Measurements from ENCODE around the gene HMGN1.
"Not testable (repeated sequence)": the region's sequence is repeated elsewhere in the genome, so short reads cannot be mapped to it uniquely, and the experiment has no call there.

HMGN1 gene, protein sequence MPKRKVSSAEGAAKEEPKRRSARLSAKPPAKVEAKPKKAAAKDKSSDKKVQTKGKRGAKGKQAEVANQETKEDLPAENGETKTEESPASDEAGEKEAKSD

DNA sequence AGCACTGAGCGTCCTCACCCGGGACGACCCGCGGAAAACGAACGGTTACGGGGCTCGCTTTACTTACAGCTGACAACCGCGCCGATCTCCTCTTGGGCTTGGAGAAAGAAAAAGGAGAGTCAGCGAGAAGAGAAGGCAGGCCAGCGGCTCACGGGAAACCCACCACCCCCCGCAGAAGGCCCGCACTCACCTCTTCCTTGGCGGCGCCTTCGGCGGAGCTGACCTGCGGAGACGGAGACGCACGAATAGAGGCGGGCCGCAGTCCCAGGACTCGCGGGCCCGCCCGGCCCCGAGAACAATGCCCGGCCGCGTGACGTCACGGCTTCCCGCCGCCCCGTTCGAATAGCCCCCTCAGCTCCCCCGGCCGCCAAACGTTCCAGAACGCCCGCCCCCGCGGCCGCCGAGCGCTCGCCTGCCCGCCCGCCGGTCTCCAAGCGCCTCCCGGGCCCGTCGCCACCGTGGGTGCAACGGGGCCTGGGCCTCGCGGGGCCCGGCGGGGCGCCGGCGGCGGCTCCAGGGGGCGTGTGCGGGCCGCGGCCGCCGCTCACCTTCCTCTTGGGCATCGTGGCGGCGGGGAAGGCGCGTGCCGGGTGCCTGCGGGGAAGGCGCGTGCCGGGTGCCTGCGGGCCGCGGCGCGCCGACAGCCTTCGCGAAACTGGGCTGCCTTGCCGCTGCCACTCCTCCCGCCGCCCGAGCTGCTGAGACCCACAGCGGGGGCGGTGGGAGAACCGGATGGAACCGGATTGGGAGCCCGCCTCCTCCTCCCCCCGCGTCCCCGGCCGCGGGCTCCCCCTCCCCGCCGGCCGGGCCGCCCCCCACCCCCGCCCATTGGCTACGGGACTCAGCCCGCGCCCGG is at the start of gene HMGN1:
TSS of gene HMGN1 (minus strand) at position 734 of the 856 bp plus-strand sequence. CDS start at position 563, 171 bp downstream.
- in situ Hi-C loops (cut with MboI; ENCODE audit: low sequenced_read_pairs), result no loop called here

DNA sequence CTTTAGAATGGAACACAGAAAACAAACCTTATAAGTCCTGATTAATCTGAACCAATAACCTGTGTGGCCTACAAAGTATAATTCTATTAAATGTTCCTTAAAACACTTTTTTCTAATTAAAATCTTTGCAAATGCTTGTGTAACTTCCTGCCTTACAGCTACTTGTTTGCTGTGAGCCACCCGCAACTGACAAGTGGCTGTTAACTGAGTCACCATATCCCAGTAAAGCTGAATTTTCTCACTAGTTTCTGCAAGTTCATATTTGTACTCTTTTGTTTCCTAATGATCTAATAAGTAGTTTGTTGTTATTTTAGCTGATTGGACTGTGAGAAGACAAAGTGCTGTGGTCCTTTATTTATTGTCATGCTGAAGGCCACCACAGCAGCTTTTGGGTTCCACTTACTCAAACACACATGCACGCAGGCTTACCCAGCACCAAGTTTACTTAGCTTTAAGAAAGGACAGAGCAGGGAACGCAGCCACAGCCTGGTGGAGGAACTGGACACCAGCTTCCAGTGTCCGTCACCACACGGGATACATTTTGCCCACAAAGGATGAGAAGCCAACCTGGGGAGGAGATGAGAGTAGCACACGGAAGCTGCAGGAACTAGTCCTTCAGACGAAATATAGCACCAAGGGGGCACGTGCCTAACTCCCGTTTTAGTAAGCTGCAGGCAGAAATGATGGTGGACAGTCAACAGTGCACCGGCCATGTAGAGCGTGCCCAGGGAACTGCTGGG is 48.9 kb upstream of the HMGN1 start:
- in situ Hi-C loops (cut with MboI; ENCODE audit: low sequenced_read_pairs), result no loop called here

DNA sequence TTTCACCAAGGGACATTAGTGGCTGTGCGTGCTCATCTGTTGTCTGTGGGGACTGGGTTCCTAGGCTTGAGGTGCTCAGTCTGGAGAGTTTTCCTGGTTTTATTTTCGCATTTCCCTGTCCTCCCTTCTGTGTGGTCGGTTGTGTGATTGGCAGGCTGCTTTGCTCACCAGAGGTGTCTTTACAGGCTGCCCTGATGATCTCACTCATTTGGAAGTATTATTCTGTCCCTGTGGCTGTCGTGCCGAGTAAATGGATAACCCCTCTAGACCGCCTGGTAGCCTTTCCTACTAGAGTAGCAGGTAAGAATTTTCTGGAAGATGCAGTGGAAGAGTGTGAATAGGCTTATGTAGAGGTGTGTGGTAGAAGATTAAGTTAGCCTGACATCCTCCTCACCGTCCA is 44.1 kb upstream of the HMGN1 start:
- in situ Hi-C loops (cut with MboI; ENCODE audit: low sequenced_read_pairs), result no loop called here

DNA sequence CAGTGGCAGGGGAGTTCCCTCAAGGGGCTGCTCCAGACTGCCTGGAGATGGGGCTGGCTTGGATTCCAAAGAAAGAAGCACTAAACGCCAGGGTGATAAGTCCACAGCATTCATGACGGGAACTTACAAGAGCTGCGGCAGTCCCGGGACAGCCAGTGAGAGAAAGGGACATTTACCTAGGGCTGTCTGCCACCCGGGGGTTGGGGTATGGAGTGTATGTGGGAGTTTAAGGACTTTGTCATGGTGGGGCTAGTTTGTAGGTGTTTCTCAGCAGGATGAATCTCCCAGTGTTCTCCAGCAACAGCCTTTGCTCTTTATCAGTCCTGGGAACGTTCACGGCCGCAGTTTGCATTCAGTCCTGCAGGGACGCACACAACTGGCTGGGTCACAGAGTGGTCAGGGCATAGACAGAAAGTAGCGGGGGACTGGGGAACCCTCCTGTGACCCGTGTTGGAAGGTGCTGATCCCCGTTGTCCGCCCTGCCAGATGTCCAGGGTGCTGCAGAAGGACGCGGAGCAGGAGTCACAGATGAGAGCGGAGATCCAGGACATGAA is 41.4 kb upstream of the HMGN1 start:
- in situ Hi-C loops (cut with MboI; ENCODE audit: low sequenced_read_pairs), result no loop called here

DNA sequence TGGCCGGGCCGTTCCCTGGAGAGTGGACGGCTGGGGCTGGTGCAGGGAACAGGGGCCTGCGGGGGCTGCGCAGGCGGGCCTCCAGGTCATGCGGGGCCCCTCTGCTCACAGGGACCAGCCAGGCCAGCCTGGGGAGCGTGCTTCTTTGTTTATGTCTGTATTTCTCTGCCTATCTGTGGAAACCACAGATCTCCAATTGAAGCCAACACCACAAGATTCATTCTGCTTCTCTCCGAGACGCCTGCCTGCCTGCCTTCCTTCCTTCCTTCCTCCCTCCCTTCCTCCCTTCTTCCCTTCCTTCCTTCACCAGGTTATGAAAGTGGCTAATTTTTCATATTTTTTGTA is 39.9 kb upstream of the HMGN1 start:
- in situ Hi-C loops (cut with MboI; ENCODE audit: low sequenced_read_pairs), result no loop called here

DNA sequence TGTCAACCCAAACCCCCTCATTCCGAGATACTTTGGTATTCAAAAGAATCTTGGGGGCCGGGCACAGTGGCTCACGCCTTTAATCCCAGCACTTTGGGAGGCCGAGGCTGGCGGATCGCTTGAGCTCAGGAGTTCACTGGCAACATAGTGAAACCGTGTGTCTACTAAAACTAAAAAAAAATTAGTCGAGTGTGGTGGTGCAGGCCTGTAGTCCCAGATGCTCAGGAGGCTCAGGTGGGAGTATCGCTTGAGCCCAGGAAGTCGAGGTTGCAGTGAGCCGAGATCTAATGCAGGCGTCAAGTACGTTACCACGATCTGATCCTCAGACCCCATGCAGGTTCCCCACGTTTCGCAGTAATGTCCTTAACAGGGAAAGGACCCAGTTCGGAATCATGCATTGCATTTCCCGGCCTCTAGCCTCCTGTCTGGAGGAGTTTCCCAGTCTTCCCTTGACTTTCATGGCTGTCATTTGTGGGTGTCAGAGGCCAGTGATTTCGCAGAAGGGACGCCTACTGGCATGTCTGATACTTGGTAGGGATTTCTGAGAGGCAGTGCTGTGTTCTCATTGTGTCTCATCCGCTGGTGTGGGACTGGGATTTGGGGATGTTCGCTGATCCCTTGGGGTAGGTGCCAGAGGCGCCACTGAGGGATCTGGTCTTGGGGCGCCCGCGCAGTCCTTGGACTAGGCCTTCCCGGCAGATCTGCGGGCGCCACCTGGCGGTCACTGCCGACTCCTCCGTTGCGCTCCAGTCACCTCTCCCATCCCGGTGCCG is 39.3 kb upstream of the HMGN1 start:
- in situ Hi-C loops (cut with MboI; ENCODE audit: low sequenced_read_pairs), result no loop called here

DNA sequence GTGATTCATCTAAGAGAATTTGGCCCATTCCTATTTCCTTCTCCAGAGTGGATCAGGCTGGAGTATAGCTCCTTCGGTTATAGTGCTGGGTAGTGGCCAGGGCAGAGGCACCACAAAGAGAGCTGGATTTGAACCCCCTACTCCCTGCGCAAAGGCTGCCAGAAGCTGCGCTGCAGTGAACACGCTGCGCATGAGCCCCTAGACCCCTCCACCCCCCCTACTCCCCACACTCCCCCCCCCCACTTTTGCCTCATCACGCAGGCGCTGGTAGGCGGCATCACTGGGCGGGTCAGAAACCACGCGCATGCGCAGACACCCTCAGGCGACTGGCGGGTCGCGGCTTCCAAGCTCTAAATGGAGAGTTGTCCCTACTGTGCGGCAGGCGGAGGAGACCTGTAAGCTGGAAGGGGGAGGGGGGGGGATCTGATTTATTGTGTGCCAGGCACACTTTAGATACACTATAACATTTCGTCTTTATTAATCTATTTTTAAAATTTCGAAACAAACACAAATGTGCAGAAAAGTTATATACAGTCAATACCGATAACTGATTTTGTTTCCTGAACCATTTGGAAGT is 38.7 kb upstream of the HMGN1 start:
- in situ Hi-C loops (cut with MboI; ENCODE audit: low sequenced_read_pairs), result no loop called here

DNA sequence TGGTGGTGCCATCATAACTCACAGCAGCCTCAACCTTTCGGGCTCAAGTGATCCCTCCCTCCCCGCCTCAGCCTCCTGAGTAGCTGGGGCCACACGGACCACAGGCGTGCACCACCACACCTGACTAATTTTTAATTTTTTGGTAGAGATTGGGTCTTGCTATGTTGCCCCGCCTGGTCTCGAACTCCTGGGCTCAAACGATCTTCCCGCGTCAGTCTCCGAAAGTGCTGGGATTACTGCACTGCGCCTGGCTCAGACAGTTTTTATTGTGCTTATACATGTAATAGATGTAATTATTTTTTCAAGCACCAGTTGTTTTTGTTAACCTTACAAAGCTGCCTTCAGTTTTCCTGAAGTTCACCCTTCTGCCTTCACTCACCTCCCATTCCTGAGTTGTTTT is 38.0 kb upstream of the HMGN1 start:
- in situ Hi-C loops (cut with MboI; ENCODE audit: low sequenced_read_pairs), result no loop called here

DNA sequence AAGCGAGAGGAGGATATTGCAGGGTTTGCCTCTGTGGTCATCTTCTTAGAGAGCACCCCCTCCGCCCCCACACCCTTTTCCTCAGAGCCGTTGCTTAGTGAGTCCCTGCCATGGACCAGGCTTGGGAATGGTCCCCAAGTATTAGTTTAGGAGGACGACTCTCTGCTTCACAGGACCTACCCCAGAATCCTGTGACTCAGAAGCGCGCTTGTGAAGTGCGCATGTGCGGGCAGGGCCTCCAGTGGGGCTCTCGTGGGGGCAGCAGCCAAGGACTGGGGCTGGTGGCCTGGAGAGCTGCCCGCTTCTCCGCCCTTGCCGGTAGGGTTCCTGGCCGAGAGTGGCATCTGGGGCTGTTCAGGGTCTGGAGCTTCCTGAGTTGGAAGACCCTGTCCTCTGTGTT is 37.3 kb upstream of the HMGN1 start:
- in situ Hi-C loops (cut with MboI; ENCODE audit: low sequenced_read_pairs), result no loop called here

DNA sequence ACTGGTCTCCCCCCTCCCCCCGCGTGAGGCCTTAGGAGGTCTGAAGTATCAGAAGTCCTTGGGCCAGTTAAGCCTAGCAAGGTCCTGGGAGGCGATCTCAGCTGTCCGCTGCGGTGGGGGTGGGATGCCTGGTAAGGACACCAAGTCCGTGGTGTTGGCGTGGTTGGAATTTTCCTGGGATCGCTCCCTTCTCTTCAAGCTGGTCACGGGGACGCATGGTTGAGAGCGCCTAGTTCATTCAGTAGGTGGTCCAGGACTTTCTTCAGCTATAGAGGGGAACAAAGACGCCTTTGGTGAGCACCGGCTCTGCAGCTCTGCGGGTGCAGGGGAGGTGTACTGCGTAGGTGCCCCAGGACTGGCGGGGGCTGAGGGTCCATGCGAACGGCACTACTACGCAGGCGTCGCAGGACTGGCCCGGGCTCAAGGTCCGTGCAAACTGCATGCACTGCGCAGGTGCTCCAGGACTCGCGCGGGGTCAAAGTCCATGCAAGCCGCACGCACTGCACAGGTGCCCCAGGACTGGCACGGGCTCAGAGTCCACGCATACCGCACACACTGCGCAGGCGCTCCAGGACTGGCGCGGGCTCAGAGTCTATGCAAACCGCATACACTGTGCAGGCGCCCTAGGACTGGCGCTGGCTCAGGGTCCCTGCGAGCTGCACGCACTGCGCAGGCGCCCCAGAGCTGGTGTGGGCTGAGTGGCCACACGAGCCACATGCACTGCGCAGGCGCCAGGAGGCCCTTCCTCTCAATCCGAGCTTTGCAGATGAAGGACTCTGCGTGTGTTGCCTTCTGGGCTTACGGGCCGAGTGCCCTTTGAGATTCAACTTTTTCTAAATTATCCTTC is 36.6 kb upstream of the HMGN1 start:
- in situ Hi-C loops (cut with MboI; ENCODE audit: low sequenced_read_pairs), result no loop called here

DNA sequence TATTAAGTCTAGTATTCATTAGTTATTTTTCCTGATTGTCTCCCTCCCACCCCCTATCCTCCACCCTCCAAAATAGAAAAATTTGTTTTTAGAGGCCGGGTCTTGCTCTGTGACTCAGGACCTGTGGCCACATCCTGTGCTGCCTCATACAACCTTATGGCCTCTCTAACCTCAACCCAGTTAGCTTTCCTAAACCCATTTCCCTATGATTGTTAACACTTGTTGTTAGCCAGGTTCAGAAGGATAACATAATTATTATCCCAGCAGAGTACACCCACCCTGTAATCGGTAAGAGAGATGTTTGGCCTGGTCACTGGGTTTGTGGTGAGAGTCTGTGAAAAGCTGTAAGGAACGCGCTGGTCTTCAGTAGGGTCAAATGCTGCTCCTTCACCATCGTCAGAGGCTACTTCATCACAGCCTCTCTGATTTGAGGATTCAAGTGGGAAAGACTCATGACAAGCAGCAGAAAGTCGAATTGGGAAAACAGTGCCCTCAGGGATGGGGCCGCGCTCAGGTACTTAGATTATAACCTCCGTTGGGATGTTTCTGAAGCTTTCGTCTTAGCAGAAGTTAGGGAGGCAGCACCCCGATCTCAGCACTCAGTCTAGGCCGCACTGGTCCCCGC is 35.9 kb upstream of the HMGN1 start:
- in situ Hi-C loops (cut with MboI; ENCODE audit: low sequenced_read_pairs), result no loop called here

DNA sequence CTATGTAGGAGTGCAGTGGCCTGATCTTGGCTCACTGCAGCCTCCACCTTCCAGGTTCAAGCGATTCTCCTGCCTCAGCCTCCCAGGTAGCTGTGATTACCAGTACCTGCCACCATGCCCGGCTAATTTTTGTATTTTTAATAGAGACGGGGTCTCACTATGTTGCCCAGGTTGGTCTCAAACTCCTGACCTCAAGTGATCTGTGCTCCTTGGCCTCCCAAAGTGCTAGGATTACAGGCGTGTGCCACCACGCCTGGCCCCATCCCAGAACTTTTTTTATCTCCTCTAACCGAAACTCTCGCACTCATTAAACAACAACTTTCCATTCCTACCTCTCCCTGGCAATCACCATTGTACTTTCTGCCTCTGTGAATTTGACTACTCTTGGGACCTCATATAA is 33.2 kb upstream of the HMGN1 start:
- in situ Hi-C loops (cut with MboI; ENCODE audit: low sequenced_read_pairs), result not testable (repeated sequence)

DNA sequence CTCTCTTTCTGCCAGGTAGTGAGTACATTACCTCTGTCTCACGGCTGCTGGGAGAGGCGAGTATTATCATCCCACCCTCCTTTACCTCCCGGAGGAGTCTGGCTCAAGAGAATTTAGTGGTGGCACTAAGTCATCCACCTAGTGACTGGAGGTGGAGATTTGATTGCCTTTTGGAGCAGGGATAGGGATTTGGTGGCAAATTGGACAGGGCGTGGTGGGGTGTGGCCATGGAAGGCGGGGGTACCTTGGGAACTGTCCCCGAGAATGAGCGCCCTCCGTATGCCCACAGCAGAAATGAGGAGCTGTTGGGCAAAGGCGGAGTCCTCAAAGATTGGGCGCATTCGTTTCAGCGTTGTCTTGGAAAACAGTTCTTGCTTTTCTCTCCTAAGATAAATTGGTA is 32.1 kb upstream of the HMGN1 start:
- in situ Hi-C loops (cut with MboI; ENCODE audit: low sequenced_read_pairs), result no loop called here

DNA sequence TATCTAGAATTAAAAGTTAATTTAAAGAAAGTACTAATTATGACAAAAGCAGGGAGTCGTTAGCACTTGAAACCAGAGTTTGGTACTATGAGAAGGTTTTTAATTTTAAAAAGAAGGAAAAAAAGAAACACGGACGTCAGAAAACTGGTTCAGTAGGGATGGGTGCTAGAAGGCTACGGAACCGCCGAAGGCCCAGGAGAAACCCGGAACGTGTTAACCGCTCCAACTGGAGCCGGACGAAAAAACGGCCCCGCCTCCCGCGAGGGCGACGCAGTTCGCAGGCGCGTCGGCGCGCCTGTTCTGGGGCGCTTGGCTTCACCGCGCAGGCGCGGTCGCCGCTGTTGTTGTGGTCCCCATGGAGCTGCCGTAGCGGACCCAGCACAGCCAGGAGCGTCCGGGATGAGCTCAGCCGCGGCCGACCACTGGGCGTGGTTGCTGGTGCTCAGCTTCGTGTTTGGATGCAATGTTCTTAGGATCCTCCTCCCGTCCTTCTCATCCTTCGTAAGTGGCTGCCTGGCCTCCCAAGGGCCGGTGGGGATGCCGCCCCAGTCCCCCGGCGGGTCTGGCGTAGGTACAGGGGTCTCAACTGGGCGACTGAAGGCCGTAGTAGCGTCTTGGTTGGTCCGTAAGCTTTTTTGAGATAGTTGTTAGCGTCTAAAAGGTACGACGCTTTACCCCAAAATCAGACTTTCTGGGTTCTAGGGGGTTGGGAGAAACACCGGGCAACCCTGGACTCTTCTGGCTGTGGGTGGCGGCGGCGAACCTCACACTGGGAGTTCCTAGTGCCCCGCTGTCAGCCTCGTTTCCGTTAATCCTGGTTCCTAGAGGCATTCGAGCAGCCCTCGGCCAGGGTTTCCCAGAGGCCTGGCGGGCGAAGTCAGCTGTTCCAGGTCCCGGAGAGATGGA is 31.4 kb upstream of the HMGN1 start:
- in situ Hi-C loops (cut with MboI; ENCODE audit: low sequenced_read_pairs), result no loop called here

DNA sequence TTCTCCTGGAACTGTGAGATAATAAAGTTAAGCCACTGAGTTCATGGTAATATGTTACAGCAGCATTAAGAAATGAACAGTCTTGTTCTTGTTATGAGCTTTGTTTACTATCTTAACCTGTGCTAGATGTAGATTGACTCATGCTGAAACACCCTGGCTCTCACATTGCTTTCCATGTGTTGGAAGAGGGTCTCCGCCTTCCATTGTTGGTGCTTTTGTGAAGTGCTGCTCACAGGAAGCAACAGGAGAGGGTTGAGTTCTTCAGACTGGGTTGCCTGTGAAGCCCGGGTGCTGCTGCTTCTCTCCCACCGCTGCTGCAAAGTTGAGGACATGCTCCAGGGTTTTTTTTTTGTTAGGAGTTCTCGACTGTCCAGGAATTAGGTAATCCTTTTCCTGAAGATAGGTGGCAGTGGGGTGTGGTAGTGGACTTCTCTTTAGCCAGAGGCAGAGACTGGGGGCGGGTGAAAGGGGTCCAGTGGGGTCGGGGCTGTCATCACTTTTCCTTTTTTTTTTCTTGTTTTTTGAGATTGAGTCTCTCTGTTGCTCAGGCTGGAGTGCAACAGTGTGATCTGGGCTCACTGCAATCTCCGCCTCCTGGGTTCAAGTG is 28.7 kb upstream of the HMGN1 start:
- in situ Hi-C loops (cut with MboI; ENCODE audit: low sequenced_read_pairs), result no loop called here

DNA sequence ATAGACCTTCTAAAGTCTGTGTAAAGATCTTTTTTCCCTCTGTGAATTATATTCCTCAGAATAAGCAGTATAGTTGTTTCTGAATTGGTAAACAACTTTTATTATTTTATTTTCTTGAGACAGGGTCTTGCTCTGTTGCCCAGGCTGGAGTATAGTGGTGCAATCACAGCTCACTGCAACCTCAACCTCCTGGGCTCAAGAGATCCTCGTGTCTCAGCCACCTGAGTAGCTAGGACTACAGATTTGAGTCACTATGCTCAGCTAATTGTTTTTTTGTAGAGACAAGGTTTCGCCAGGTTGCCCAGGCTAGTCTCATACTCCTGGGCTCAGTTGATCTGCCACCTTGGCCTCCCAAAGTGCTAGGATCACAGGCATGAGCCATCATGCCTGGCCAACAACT is 26.6 kb upstream of the HMGN1 start:
- in situ Hi-C loops (cut with MboI; ENCODE audit: low sequenced_read_pairs), result no loop called here

DNA sequence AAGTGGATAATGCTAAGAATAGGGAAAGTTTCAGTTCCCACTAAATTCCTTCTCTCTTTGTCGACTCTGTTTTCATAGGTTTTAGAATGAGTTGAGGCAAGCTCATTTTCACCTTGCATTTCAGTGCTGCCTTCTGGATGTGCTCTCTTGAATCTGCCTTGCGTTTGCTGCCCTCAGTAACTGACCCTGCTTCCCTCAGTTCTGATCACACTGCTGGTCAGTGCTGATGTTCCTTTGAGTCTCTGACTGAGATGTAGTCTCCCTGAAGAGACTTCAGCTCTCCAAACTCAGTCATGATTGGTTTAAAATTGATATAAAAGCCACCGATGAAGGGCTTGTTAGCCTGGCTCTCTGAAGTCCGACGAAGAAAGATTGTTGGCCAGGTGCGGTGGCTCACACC is 25.2 kb upstream of the HMGN1 start:
- in situ Hi-C loops (cut with MboI; ENCODE audit: low sequenced_read_pairs), result no loop called here

DNA sequence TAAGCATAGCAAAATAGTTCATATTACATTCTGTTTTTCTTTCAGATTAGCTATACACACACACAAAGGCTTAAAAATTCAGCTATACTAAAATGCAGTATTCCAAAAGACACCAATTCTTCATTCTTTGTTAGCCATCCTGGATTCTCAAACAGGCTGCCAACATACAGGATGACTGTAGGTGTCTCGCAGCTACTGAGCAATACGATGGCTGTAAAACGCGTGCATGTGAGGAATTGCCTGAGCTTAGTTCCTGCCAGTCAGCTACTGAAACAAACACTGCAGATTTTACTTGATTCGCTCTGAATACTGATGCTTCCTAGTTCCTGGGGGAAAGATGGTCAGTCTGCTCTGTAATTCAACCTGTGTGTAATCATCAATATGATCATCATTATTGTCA is 24.7 kb upstream of the HMGN1 start:
- in situ Hi-C loops (cut with MboI; ENCODE audit: low sequenced_read_pairs), result no loop called here
